GM23248 (cell line): ENCODE measurements around the gene CMSS1.

Experiments used
- EZH2 ChIP-seq: fragments of 200-600 bp; sonication (generic); IDR thresholded peaks from 2 replicates; pipeline ENCODE4 v1.6.1; 2018; ENCODE audit warnings: antibody characterized with exemption, mild to moderate bottlenecking; ENCODE audit not compliant: insufficient read depth, poor library complexity, severe bottlenecking
- EZH2phosphoT487 ChIP-seq: fragments of 200-600 bp; sonication (generic); IDR thresholded peaks from 2 replicates; pipeline ENCODE4 v1.6.1; 2018; ENCODE audit warnings: antibody characterized with exemption, moderate library complexity, mild to moderate bottlenecking, low read depth; ENCODE audit not compliant: insufficient read depth

DNA sequence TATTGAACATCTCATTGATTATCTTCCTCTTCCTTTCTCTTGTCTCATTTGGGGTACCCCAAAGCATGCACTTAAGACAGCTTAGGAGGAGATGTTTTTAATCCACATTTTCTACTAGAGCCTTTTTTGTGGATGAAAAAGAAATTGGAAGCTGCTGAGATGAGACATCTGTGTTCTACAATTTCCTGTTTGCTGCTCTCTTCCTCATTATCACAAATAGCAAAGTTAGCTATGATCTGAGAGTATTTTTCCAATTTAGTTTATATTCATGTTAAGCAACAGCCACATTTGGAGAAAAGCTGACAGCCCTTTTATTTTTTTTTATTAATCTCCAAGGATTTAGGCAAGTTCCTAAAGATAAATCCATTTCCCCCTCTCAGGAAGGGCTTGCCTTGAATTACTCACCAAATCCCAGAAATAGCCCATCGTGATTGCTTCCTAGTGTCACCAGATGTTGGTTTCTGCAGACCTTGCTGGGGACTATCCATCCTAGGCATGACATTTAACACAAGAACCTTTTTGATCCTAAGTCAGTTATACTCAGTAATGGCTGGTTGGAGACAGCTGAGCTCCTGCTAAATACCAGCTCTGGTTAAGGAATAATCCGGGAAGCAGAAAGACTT, 367.4 kb downstream of the CMSS1 start:
- TF ChIP-seq EZH2 (no peak), EZH2phosphoT487 (no peak)
